HepG2 (cell line): ENCODE measurements around the gene UCN2. TPM values are rescaled to one million over a fixed set of nuclear protein-coding genes. Genes with fewer than 3 reads are reported as not detected.

ENCODE experiments used
- CBX5 ChIP-seq: sonication (generic); formaldehyde crosslinking; IDR thresholded peaks from 2 replicates; pipeline ENCODE4 v1.4.0; 2020; ENCODE audit warnings: missing genetic modification reagents, borderline replicate concordance
- FOXC1 ChIP-seq: sonication (generic); formaldehyde crosslinking; IDR thresholded peaks from 2 replicates; pipeline ENCODE4 v1.8.0; 2022; ENCODE audit warnings: mild to moderate bottlenecking, missing genetic modification reagents, borderline replicate concordance
- GTF2F1 ChIP-seq: fragments of 150-350 bp; IDR thresholded peaks from 2 replicates; pipeline ENCODE4 v1.6.1; 2014; ENCODE audit warnings: low read length
- HMGA1 ChIP-seq: sonication (generic); formaldehyde crosslinking; conservative IDR thresholded peaks from 2 replicates; pipeline ENCODE4 v1.4.0; 2020; ENCODE audit warnings: missing genetic modification reagents
- IRF9 ChIP-seq: sonication (generic); formaldehyde crosslinking; IDR thresholded peaks from 2 replicates; pipeline ENCODE4 v1.8.0; 2022; ENCODE audit warnings: missing genetic modification reagents, mild to moderate bottlenecking, borderline replicate concordance
- JDP2 ChIP-seq: sonication (generic); formaldehyde crosslinking; IDR thresholded peaks from 2 replicates; pipeline ENCODE4 v1.8.1; 2022; ENCODE audit warnings: missing genetic modification reagents, borderline replicate concordance
- KDM1A ChIP-seq: IDR thresholded peaks from 2 replicates; pipeline ENCODE4 v1.6.1; 2016; ENCODE audit warnings: missing compliant biosample characterization
- NFAT5 ChIP-seq: sonication (generic); formaldehyde crosslinking; IDR thresholded peaks from 2 replicates; pipeline ENCODE4 v1.4.0; 2020; ENCODE audit warnings: missing genetic modification reagents
- NFKB2 ChIP-seq: sonication (generic); formaldehyde crosslinking; IDR thresholded peaks from 2 replicates; pipeline ENCODE4 v1.4.0; 2020; ENCODE audit warnings: missing genetic modification reagents, borderline replicate concordance
- PHF8 ChIP-seq: sonication (generic); formaldehyde crosslinking; IDR thresholded peaks from 2 replicates; pipeline ENCODE4 v1.5.0; 2020; ENCODE audit warnings: missing genetic modification reagents
- RAD21 ChIP-seq: fragments of 450-650 bp; formaldehyde crosslinking; IDR thresholded peaks from 2 replicates; pipeline ENCODE4 v1.5.0; 2020; ENCODE audit warnings: mild to moderate bottlenecking
- SNAPC2 ChIP-seq: sonication (generic); formaldehyde crosslinking; IDR thresholded peaks from 2 replicates; pipeline ENCODE4 v1.8.1; 2022; ENCODE audit warnings: mild to moderate bottlenecking, missing genetic modification reagents
- ZNF512 ChIP-seq: sonication (generic); formaldehyde crosslinking; IDR thresholded peaks from 2 replicates; pipeline ENCODE4 v1.4.0; 2020; ENCODE audit warnings: mild to moderate bottlenecking, missing genetic modification reagents
- ZNF530 ChIP-seq: sonication (generic); formaldehyde crosslinking; IDR thresholded peaks from 2 replicates; pipeline ENCODE4 v1.5.0; 2020; ENCODE audit warnings: low read depth, mild to moderate bottlenecking, missing genetic modification reagents
- ZNF597 ChIP-seq: sonication (generic); formaldehyde crosslinking; IDR thresholded peaks from 2 replicates; pipeline ENCODE4 v1.5.0; 2020; ENCODE audit warnings: missing genetic modification reagents
- ZNF614 ChIP-seq: IDR thresholded peaks from 2 replicates; pipeline ENCODE4 v1.6.1; 2018; ENCODE audit warnings: missing biosample characterization, missing genetic modification reagents, inconsistent platforms, borderline replicate concordance
- ZNF724P ChIP-seq: sonication (generic); formaldehyde crosslinking; IDR thresholded peaks from 2 replicates; pipeline ENCODE4 v1.8.0; 2022; ENCODE audit warnings: missing genetic modification reagents, borderline replicate concordance
- polyA plus RNA-seq, 8 experiments: library from polyadenylated mRNA; depleted of rRNA in 3 of 8; stranded (reverse) in 7 of 8; unstranded in 1 of 8; fragments of >200 nt; fragmentation: Illumina TruSeq in 4 of 8; extraction: Trizol in 4 of 8; gene quantifications; 2 replicates each; pipeline versions ENCODE4 v1.2.1 to v1.2.3, GENCODE V29; 2011 to 2016; ENCODE audit warnings: low read depth in 4 of 8, missing spikeins in 1 of 8, mixed read lengths in 1 of 8; ENCODE audit not compliant: insufficient read depth in 1 of 8
- total RNA-seq, 5 experiments: library from RNA; depleted of rRNA; stranded (reverse); fragments of >200 nt; fragmentation: Illumina TruSeq; extraction: Trizol; gene quantifications; 2 replicates each; pipeline ENCODE4 v1.2.3, GENCODE V29; 2016; ENCODE audit warnings: low read depth in 1 of 5

The UCN2 gene
- total and polyA plus RNA-seq, 2 of the 13 experiments (the other 11 are each of a cell fraction or from before 2014, with no cell fraction given): 0.07 to 1.5 TPM

- TF ChIP-seq PHF8 (no peak), RAD21 (CRISPR knock-in tag) (no peak), FOXC1 (CRISPR knock-in tag) (0 out of 2 replicates have a peak, but pooled peaks have one; percentile 31), NFAT5 (no peak), JDP2 (CRISPR knock-in tag) (no peak), IRF9 (CRISPR knock-in tag) (no peak), ZNF512 (CRISPR knock-in tag) (no peak), ZNF724P (CRISPR knock-in tag) (no peak), KDM1A (no peak), ZNF597 (CRISPR knock-in tag) (no peak), ZNF614 (CRISPR knock-in tag) (no peak), SNAPC2 (CRISPR knock-in tag) (no peak), HMGA1 (no peak), ZNF530 (CRISPR knock-in tag) (no peak), NFKB2 (CRISPR knock-in tag) (no peak), GTF2F1 (no peak), CBX5 (CRISPR knock-in tag) (no peak)
These were observed 5.0 kb downstream of the UCN2 start (continued) for GRCh38 chr3:48558493-48559134.
